Femur (tissue), 1 donor: ENCODE results near the gene PSD4.

Experiments used
- DNase-seq: peaks from one replicate; pipeline ENCODE4 v3.0.0-alpha.2; 2017

The PSD4 gene

DNA sequence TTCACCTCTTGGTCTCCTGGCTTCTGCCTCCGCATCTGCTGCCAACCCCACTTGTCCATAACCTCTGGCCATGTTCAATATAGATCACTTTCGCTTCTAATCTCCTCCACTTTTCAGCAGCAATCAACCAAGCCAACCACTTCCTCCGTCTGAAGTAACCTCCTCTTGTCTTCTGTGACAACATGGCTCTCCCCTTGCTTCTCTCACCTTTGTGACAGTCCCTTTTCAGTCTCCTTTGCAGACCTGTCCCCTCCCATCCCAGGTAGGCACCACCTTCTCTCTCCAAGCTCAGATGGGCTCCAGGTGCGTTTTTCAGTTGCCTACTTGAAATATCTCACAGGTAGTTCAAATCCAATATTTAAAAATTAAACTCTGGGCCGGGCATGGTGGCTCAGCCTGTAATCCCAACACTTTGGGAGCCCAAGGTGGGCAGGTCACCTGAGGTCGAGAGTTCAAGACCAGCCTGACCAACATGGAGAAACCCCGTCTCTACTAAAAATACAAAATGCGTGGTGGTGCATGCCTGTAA is 4.7 kb upstream of the PSD4 start:
- DNase-seq: no peak

- DNase-seq: no peak
These were observed 4.2 kb upstream of the PSD4 start for GRCh38 chr2:113169586-113169985.

DNA sequence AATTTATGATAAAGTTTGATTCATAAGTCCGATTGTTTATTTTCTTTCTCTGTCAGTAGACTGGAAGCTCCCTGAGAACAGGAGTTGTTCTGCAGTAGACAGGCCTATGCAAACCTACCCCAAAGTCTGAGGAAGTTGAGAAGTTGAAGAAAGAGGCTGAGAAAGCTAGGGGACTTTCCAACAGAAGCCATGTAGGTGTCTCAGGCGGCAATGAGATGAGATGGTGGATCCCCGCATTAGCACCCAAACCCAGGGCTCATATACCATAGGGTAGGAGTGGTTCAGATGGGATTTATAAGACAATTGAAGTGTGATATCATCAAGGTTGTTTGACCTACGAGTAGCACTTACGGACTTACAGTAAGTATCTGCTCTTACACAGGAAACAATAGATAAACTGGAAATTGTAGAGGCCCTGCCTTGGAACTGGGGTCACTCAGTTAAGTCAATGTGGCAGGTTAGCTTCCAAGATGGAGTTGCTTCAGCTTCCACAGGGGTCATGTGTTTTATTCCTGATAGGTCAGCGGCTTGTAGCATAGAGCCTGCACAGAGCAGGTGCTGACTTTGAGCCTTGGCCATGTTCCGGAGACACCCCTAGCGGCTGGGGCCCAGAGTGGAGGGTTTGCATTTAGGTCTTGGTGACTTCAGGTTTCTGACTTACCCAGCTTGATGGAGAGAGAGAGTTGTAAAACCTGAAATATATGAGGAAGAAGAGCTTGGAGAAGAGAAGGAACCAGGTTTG is 2.3 kb upstream of the PSD4 start:
- no peak for DNase-seq

DNA sequence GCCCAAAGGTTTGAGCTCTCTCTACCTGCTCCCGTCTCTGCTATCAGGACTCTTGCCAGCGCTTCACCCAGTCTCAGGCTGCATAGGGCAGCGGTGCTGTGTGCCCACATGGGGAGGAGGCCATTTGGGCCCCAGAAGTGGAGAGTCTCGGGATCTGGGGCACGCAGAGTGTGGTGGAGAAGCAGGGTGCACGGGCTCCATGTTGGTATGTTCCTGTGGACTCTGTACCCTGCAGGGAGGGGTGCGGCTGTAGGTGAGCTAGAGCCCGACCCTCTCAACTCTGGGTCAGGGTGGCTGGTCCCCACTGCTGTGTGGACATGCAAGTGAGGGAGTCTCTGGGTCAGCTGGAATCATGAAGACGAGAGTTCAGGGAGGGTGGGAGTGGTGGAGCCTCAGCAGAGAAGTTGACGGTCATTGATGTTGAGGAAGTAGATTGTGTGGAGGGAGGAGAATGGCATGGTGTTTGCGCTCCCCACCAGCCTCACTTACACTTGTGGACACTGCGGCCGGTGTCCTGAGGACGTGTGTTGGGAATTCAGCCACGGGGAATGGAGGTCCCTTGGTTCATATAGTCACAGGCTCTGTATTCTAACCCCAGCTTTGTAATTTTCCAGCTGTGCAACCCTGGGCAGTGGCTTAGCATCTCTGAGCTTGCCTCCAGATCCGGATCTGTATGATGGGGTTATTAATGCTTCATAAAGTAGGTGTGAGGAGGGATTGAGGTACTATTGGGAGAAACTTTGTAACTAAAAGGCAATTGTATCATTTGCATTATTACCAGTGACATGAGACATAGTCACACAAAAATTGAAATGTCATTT is 840 bp upstream of the PSD4 start:
- no peak for DNase-seq

DNA sequence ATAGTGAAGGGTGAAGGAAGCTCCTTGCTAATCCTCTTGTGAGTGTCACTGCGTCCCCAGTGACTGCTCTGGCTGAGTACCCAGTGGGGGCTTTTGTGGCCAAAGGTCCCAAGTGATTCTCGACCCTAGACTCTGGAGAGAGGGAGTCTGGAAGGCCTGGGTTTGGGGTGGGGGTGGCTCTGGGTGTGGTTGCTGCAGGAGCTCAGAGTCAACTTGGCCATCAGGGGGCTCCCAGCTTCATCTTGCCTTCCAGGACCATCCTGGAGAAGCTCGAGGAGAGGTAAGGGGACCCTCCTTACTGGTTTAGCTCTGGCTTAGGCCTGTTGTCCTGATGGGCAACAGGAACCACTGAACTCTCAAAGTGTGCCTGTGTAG is 592 bp downstream of the PSD4 start:
- DNase-seq: no peak

DNA sequence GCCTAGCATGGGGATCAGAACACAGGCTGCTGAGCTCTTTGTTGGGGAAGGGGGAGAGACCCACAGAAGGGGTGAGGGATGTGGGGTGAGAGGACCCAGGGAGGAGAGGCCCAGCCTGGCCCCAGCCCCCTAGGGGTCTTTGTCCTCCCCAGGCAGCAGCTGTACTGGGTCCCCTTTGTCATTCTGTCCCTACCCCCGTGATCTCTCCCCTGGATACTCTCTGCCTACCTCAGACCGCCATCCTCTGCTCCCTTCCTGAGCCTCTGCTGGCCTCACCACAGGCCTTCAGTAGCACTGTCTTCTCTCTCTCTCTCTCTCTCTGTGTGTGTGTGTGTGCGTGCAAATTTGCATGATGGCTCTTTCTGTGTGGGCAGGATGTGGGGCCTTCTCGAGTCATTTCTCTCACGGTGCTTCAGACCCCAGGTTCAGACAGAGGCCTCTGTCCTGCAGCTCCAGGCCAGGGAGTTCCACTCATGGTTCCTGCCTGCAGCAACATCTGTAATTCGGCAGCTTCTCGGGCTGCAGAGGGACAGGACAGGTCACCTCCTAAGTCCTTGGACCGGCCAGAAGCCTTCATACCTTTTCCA is 1.4 kb downstream of the PSD4 start:
- no peak for DNase-seq

GRCh38 chr2:113175736-113176695 is 2.2 kb downstream of the PSD4 start:
- DNase-seq: no peak

- DNase-seq: no peak
These were observed 3.1 kb downstream of the PSD4 start for GRCh38 chr2:113176696-113177355.

DNA sequence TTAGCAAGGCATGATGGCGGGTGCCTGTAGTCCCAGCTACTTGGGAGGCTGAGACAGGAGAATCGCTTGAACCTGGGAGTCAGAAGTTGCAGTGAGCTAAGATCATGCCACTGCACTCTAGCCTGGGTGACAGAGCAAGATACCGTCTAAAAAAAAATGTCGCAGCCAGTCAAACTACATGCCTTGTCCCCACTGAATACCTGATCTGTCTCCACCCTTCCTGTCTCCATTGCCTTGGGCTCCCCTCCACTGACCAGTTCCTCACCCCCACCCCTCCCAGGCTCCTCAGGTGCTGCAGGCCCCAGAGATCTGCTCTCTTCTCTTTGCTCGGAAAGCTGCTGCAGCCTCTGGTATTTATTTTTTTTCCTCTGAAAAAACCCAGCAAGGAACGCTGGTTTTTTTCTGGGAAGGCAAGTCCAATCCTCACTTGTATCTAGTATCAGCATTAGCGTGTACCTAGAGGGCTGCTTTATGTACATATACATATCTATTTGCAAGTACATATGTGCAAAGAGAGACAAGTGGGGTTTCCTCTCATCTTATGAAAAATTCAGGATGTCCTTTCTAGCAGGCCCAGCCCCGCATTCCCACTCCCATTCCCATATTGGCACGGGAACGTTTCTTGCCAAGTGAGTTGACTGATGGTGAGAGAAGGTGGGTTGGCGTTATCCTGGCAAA is 4.4 kb downstream of the PSD4 start:
- DNase-seq: no peak

DNA sequence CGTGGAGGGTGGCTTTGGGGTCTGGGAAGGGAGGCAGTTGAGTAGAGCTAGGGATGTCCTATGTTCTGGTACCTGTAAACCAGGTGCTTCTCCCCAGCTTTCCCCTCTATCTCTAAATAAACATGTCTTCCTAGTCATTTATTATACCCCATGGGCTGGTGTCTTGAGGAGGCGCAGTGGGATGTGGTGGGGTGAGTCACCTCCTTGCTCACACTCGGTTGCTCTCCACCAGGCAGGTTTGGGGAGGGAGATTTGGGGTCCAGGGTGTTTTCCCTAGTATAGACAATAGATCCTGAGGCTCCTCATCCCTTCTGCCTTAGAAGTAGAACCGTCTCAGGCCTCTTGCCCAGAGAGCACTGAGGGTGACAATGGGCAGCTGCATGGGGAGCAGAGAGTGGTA is 5.1 kb downstream of the PSD4 start:
- DNase-seq: no peak

GRCh38 chr2:113179446-113180045 is 5.8 kb downstream of the PSD4 start:
- DNase-seq: no peak

DNA sequence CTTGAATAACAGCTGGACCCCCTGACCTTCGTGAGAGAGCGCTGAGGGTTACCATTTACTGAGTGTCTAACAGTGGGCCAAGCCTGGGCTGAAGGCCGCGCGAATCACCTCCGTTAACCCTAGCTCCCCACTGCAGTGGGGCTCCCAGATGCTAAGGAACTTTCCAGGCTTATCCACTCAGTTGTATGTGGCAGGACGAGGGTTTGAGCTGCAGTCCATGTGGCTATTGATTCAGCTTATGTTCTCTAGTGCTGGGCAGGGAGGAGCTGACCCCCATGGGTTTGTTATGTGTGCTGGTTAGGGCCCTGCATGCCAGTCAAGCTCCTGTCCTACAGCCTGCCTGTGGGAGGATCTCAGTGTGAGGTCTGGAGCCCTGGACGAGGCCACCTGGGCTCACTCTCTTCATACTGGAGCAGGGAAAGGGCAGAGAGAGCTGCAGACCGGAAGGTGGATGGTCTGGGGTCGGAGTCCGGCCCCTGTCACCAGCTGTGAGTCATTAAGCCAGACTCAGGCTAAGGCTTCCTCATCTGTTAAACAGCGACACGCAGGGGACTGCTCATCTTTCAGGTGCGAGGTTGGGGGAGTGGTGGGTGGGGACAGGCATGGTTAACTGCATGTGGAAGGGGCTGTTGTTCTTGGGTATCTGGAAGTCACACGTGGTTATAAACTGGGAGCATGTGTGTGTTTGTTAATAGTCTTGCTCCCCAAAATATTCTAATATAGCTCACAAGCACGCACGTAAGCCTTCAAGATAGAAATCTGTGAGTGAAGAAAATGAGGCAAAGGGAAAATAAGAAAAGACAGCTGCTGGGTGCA is 6.6 kb downstream of the PSD4 start:
- no peak for DNase-seq

DNA sequence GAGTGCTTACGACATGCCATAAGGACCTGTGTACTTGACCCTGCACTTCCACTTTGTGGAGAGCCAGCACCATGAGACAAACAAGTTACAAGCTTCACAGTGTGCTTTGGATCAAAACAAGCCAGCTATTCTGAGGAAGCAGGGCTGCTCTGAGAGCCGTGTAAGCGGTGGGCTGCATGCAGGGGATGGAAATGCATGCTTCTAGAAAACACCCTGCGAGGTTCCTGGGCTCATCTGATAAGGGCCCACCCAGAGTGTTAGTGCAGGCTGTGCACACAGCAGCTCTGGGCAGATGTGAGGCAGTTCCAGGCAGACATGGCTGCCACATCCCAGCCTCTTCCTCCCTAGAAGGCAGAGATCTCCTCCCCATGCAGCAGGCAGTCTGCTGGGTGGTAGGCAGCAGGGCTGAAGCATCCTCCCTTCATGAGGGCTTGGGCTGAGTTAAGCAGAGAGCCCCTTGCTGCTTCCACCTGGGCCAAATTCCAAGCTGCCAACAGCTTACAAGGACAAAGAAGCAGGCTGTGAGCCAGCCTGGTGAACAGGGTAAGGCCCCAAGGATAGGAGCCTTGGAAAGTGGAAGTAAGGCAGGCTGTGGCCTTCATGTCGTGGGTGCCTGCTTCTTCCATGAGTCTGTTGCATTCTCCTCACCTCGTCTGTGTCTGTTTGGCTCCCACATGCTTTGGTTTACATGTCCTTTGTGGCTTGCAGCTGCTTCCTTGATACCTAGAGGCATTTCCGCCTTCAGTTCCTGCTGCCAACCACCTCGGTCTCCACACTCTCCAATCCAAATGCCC is 7.7 kb downstream of the PSD4 start:
- no peak for DNase-seq

GRCh38 chr2:113182471-113183260 is 8.9 kb downstream of the PSD4 start:
- DNase-seq: no peak

DNA sequence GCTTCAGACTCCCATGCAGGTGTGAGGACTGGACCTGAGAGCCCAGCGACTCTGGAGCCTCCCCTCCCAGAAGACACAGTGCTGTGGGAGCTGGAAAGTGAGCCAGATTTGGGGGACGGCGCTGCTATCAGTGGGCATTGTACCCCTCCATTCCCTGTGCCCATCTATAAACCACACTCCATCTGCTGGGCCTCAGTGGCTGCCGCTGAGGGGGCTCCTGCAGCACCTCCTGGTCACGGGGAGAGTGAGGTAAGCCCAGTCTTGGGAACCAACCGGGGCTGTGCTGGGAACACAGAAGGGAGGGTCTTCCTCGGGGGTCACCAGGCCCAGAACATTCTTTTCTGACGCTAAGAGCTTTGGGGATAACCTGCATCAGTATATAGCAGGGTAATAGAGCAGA is 9.5 kb downstream of the PSD4 start:
- DNase-seq: no peak

GRCh38 chr2:113183703-113184102 is 9.9 kb downstream of the PSD4 start:
- DNase-seq: no peak

DNA sequence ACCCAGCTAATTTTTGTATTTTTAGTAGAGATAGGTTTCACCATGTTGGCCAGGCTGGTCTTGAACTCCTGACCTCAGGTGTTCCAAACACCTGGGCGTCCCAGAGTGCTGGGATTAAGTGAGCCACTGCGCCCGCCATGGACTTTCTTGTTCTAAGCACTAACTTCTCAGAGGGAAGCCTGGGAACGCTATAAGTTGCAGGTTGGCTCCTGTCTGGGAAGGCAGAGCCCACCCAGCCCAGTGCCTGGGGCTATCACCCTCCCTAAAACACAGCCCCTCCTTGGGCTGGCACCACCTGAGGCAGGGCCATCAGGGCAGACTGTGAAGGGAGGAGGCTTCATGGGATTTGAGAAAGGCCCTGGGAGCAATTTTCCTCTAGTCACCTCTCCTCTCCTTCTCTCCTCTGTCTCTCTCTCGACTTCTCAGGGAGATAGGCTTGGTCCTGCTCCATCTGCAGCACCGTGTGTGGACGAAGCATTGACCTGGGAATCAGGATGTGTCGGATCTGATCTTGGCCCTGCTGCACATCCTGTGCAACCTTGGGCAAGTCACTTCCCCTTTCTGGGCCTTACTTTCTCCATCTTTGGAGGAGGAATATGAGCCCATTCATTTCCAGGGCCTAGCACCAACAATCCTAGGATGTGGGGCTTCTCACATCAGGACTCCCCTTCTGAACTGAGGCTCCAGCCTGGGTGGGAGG is 10.9 kb downstream of the PSD4 start:
- no peak for DNase-seq
